ENCODE measurements around the gene AFM.

Gene AFM

GRCh38 chr4:73445383-73446335, 35.9 kb upstream of the AFM start:
- H3K4me3 ChIP-seq (ENCODE audit: low read length, poor library complexity, severe bottlenecking), result no peak overlapping the region
- no peak overlapping the region for H3K4me2 ChIP-seq (ENCODE audit: low read depth, low read length, poor library complexity, severe bottlenecking)
- TF ChIP-seq CTCF (conservative IDR thresholded peaks at IDR 0.05; ENCODE audit: low read length) (no peak), EZH2phosphoT487 (IDR thresholded peaks at IDR 0.05; ENCODE audit: borderline replicate concordance) (no peak)
- no peak overlapping the region for H3K9ac ChIP-seq (ENCODE audit: low read depth, low read length, poor library complexity, severe bottlenecking)
- H4K20me1 ChIP-seq (ENCODE audit: insufficient read depth, low read length, poor library complexity, severe bottlenecking), result no peaks in the 10 kb centered on the region
- no peaks in the 10 kb centered on the region for H3K9me3 ChIP-seq (ENCODE audit: insufficient read depth, low read depth, low read length)
- no peaks in the 10 kb centered on the region for H3K27me3 ChIP-seq (ENCODE audit: insufficient read depth, low read length, poor library complexity, severe bottlenecking)
- H3K36me3 ChIP-seq (ENCODE audit: insufficient read depth, low read length), result no peaks in the 10 kb centered on the region
- no peaks in the 10 kb centered on the region for H3F3A ChIP-seq (ENCODE audit: low read depth)
- H3K9me2 ChIP-seq (replicated peaks; ENCODE audit: low read depth, low read length), result no peaks in the 10 kb centered on the region
- no peak overlapping the region for H2AFZ ChIP-seq (ENCODE audit: low read length)
- no peaks in the 10 kb centered on the region for H3K4me1 ChIP-seq (ENCODE audit: insufficient read depth, low read length, poor library complexity, severe bottlenecking)
- no peaks in the 10 kb centered on the region for H3K79me2 ChIP-seq (ENCODE audit: insufficient read depth, low read length)

DNA sequence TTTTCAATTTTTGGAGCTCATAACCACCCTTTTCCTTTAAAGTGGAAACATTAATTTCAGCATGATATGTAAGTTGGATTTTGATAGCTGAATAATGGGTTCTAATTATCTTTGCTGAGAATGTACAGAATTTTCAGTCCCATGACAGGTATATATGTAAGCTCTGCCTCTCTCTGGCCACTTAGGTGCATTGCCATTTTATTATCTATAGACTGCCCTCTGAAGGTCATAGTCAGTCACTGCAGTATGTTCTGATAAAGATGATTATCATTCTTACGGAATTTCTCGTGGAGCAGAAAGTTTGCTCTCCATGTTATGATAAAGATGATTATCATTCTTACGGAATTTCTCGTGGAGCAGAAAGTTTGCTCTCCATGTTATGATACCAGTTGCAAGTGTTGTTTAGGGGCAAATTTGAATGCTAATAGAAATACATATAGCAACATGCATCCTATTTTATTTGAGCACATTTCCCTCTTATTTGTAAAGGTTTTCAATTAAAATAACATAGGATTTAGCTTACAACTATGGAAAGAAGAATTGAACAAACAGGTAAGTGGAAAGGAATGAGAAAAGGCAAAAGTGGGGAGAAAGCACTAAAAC, 35.1 kb upstream of the AFM start:
- TF ChIP-seq CTCF (conservative IDR thresholded peaks at IDR 0.05; ENCODE audit: low read length), result peak; percentile 99
- TF ChIP-seq EZH2phosphoT487 (IDR thresholded peaks at IDR 0.05; ENCODE audit: borderline replicate concordance), result no peak
- H3K36me3 ChIP-seq (ENCODE audit: insufficient read depth, low read length), result no peaks in the 10 kb centered on the region
- no peaks in the 10 kb centered on the region for H3K27me3 ChIP-seq (ENCODE audit: insufficient read depth, low read length, poor library complexity, severe bottlenecking)
- no peak overlapping the region for H3K9ac ChIP-seq (ENCODE audit: low read depth, low read length, poor library complexity, severe bottlenecking)
- H3K9me2 ChIP-seq (replicated peaks; ENCODE audit: low read depth, low read length), result no peaks in the 10 kb centered on the region
- H3K9me3 ChIP-seq (ENCODE audit: insufficient read depth, low read depth, low read length), result no peaks in the 10 kb centered on the region
- H3K4me1 ChIP-seq (ENCODE audit: insufficient read depth, low read length, poor library complexity, severe bottlenecking), result no peaks in the 10 kb centered on the region
- H3F3A ChIP-seq (ENCODE audit: low read depth), result no peaks in the 10 kb centered on the region
- no peak overlapping the region for H2AFZ ChIP-seq (ENCODE audit: low read length)
- no peaks in the 10 kb centered on the region for H4K20me1 ChIP-seq (ENCODE audit: insufficient read depth, low read length, poor library complexity, severe bottlenecking)
- no peak overlapping the region for H3K4me2 ChIP-seq (ENCODE audit: low read depth, low read length, poor library complexity, severe bottlenecking)
- no peaks in the 10 kb centered on the region for H3K79me2 ChIP-seq (ENCODE audit: insufficient read depth, low read length)
- no peak overlapping the region for H3K4me3 ChIP-seq (ENCODE audit: low read length, poor library complexity, severe bottlenecking)

GRCh38 chr4:73447671-73448070, 33.9 kb upstream of the AFM start:
- Histone ChIP-seq H3K9me3 (ENCODE audit: insufficient read depth, low read depth, low read length) (no peaks in the 10 kb centered on the region), H3K36me3 (ENCODE audit: insufficient read depth, low read length) (no peaks in the 10 kb centered on the region), H3K9me2 (replicated peaks; ENCODE audit: low read depth, low read length) (no peaks in the 10 kb centered on the region), H4K20me1 (ENCODE audit: insufficient read depth, low read length, poor library complexity, severe bottlenecking) (no peaks in the 10 kb centered on the region), H2AFZ (ENCODE audit: low read length) (no peak overlapping the region), H3F3A (ENCODE audit: low read depth) (no peaks in the 10 kb centered on the region), H3K79me2 (ENCODE audit: insufficient read depth, low read length) (no peaks in the 10 kb centered on the region), H3K4me1 (ENCODE audit: insufficient read depth, low read length, poor library complexity, severe bottlenecking) (no peaks in the 10 kb centered on the region), H3K27me3 (ENCODE audit: insufficient read depth, low read length, poor library complexity, severe bottlenecking) (no peaks in the 10 kb centered on the region), H3K9ac (ENCODE audit: low read depth, low read length, poor library complexity, severe bottlenecking) (no peak overlapping the region), H3K4me3 (ENCODE audit: low read length, poor library complexity, severe bottlenecking) (no peak overlapping the region), H3K4me2 (ENCODE audit: low read depth, low read length, poor library complexity, severe bottlenecking) (no peak overlapping the region)
- TF ChIP-seq EZH2phosphoT487 (IDR thresholded peaks at IDR 0.05; ENCODE audit: borderline replicate concordance) (no peak), CTCF (conservative IDR thresholded peaks at IDR 0.05; ENCODE audit: low read length) (no peak)

All from Loucy (cell line).